ENCODE results near the gene AGBL1.

AGBL1 gene

DNA sequence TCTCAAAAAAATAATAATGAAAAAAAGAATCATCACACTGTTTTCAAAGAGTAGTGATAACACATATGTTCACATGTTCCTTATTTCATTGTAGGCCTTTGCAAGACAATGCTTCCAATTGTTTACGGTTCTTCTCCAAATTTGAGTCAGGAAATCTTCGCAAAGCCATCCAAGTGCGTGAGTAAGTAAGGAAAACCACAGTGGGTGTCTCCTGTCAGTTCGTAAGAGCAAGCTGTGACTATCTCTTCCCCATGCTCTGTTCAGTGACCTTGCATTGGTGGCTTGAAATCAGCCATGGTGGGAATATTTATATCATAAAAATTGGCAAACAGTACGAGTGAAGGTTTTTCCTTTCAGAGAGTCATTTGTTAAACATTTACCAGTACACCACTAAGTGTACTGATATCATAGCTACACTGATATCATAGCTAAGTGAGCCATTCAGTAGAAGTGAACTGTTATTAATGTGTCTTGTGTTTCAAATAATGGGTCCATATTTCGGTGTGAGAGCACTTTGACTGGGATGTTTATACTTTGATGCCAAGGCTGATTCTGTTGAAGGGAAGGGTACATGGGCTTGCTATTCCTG lies 187.3 kb downstream of the AGBL1 start:
- H3K36me3 ChIP-seq (ENCODE audit: control insufficient read depth, insufficient read depth, low read length) = no peaks in the 10 kb centered on the region
- no peak overlapping the region for H3K4me3 ChIP-seq (replicated peaks; ENCODE audit: low read depth, low read length)
- H3K27me3 ChIP-seq (replicated peaks; ENCODE audit: control insufficient read depth, insufficient read depth, low read length) = no peaks in the 10 kb centered on the region; the same call in 1 of the 2 replicates
- DNase-seq (ENCODE audit: extremely low read depth, insufficient read length) = no peak
- TF ChIP-seq, protein P1, sequence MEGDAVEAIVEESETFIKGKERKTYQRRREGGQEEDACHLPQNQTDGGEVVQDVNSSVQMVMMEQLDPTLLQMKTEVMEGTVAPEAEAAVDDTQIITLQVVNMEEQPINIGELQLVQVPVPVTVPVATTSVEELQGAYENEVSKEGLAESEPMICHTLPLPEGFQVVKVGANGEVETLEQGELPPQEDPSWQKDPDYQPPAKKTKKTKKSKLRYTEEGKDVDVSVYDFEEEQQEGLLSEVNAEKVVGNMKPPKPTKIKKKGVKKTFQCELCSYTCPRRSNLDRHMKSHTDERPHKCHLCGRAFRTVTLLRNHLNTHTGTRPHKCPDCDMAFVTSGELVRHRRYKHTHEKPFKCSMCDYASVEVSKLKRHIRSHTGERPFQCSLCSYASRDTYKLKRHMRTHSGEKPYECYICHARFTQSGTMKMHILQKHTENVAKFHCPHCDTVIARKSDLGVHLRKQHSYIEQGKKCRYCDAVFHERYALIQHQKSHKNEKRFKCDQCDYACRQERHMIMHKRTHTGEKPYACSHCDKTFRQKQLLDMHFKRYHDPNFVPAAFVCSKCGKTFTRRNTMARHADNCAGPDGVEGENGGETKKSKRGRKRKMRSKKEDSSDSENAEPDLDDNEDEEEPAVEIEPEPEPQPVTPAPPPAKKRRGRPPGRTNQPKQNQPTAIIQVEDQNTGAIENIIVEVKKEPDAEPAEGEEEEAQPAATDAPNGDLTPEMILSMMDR (IDR thresholded peaks at IDR 0.05; ENCODE audit: insufficient read depth, low read length, poor library complexity, severe bottlenecking) = no peak

DNA sequence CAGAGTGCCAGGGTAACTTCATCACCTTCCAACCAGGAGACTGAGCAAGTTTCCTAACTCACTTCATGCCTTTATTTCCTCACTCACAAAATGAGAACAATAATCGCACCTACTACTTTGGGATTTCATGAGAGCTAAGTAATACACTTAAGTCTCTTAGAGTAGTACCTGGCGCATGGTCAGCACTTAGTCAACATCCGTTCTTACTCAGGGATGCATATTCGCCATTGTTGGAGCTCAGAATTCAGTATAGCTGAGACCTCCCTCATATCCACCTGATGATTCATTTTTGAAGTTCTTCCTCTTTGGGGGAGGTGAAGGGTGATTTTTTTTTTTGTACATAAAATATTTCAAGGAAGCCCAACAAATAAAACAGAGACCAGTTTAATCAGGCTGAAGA lies 188.2 kb downstream of the AGBL1 start:
- TF ChIP-seq, protein P1 (IDR thresholded peaks at IDR 0.05; ENCODE audit: insufficient read depth, low read length, poor library complexity, severe bottlenecking) = no peak
- no peak for DNase-seq (ENCODE audit: extremely low read depth, insufficient read length)
- no peaks in the 10 kb centered on the region; the same call in 1 of the 2 replicates for H3K27me3 ChIP-seq (replicated peaks; ENCODE audit: control insufficient read depth, insufficient read depth, low read length)
- H3K4me3 ChIP-seq (replicated peaks; ENCODE audit: low read depth, low read length) = no peak overlapping the region
- no peaks in the 10 kb centered on the region for H3K36me3 ChIP-seq (ENCODE audit: control insufficient read depth, insufficient read depth, low read length)

DNA sequence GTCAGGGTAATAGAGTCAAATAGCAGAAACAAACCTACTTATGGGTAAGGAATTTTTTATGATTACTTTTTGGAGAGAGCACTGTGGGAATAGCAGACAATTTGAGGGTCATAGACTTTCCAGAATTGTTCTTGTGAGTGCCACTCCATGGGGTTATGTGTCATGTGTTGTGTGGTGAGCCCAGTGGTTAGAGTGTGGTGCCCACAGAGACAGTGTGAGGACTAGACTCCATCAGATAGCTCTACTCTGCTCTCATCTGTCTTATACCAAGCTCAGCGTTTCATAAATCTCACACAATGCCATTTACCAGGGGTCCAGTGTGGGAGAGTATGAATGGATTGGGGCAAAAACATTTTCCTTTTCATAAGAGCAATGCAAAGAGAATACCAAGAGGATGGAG lies 188.9 kb downstream of the AGBL1 start:
- Histone ChIP-seq H3K27me3 (replicated peaks; ENCODE audit: control insufficient read depth, insufficient read depth, low read length) (no peaks in the 10 kb centered on the region; the same call in 1 of the 2 replicates), H3K4me3 (replicated peaks; ENCODE audit: low read depth, low read length) (no peak overlapping the region), H3K36me3 (ENCODE audit: control insufficient read depth, insufficient read depth, low read length) (no peaks in the 10 kb centered on the region)
- no peak for DNase-seq (ENCODE audit: extremely low read depth, insufficient read length)
- TF ChIP-seq, protein P1 (IDR thresholded peaks at IDR 0.05; ENCODE audit: insufficient read depth, low read length, poor library complexity, severe bottlenecking) = no peak

DNA sequence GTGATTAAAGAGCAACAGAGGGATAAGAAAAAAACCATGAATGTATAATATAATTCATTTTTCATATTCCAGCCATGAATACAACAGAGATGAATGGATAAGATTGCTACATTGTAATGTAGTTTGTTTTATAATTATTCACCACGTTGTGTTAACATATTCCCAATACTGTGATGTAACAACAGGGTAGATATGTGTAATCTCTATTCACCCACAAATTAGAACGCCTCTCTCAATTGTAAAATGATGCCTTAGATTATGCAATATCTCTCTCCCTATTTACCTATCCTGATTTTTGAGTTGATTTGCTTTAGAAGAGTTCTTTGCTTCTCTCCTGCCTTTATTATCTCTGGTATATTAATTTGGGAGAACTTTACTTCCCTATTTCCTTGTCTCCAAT lies 193.6 kb downstream of the AGBL1 start:
- TF ChIP-seq, protein P1 (IDR thresholded peaks at IDR 0.05; ENCODE audit: insufficient read depth, low read length, poor library complexity, severe bottlenecking) = no peak
- no peak overlapping the region for H3K4me3 ChIP-seq (replicated peaks; ENCODE audit: low read depth, low read length)
- no peaks in the 10 kb centered on the region for H3K36me3 ChIP-seq (ENCODE audit: control insufficient read depth, insufficient read depth, low read length)
- DNase-seq (ENCODE audit: extremely low read depth, insufficient read length) = no peak
- no peaks in the 10 kb centered on the region; the same call in 1 of the 2 replicates for H3K27me3 ChIP-seq (replicated peaks; ENCODE audit: control insufficient read depth, insufficient read depth, low read length)

DNA sequence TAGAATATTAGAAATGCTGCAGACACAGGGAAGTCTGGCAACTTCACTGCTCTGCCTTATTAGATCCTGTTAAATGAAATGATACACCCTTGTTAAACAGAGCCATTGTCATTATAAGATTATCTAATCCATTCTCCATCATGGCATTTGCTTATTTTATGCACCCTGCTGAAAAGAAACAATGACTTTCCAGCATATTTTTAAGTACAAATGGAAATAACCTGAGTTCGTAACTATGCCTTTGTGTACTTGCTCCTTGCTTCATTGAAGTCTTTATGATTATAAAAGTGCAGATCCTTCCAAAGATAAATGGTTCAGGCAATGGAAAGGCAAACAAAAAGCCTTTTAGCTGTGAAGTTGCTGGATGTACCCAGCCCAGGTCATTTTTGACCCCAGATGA lies 195.7 kb downstream of the AGBL1 start:
- DNase-seq (ENCODE audit: extremely low read depth, insufficient read length) = no peak
- TF ChIP-seq, protein P1 (IDR thresholded peaks at IDR 0.05; ENCODE audit: insufficient read depth, low read length, poor library complexity, severe bottlenecking) = no peak
- Histone ChIP-seq H3K36me3 (ENCODE audit: control insufficient read depth, insufficient read depth, low read length) (no peaks in the 10 kb centered on the region), H3K27me3 (replicated peaks; ENCODE audit: control insufficient read depth, insufficient read depth, low read length) (no peaks in the 10 kb centered on the region), H3K4me3 (replicated peaks; ENCODE audit: low read depth, low read length) (no peak overlapping the region)

DNA sequence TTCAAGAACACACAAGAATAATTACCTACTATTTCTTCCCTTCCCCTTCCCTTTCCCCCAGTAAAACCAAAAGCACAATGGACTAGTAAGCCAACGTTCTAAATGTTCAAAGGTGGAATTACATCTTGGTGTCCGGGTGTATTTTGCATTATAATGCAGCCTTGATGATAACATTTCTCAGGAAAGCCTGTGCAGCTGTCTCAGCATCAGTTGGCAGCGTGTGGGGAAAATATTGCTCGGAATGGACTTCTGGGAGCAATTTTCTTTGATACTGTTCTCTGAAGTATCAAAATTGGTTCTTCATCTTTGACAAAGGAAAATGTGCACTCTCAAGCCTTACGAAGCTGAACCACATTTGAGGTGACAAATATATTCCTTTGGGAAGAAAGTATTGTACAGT lies 198.9 kb downstream of the AGBL1 start:
- TF ChIP-seq, protein P1 (IDR thresholded peaks at IDR 0.05; ENCODE audit: insufficient read depth, low read length, poor library complexity, severe bottlenecking) = no peak
- H3K4me3 ChIP-seq (replicated peaks; ENCODE audit: low read depth, low read length) = no peak overlapping the region
- no peaks in the 10 kb centered on the region for H3K36me3 ChIP-seq (ENCODE audit: control insufficient read depth, insufficient read depth, low read length)
- no peaks in the 10 kb centered on the region for H3K27me3 ChIP-seq (replicated peaks; ENCODE audit: control insufficient read depth, insufficient read depth, low read length)
- no peak for DNase-seq (ENCODE audit: extremely low read depth, insufficient read length)
